Muscle of leg (tissue), 9 donors: ENCODE data around the gene ARHGAP45. TPM values are rescaled to one million over a fixed set of nuclear protein-coding genes. Genes with fewer than 3 reads are reported as not detected.

Experiments
- polyA plus RNA-seq, 8 donors: library from polyadenylated mRNA; unstranded; fragments of 120-200 nt; gene quantifications; one replicate each; pipeline versions ENCODE4 v1.2.1 to v1.2.3, GENCODE V29; 2013; ENCODE audit warnings: inconsistent platforms in 1 of 8, low replicate concordance in 1 of 8; ENCODE audit not compliant: insufficient read length in 8 of 8, insufficient read depth in 1 of 8
- total RNA-seq: library from RNA; stranded (reverse); fragments of 120-200 nt; gene quantifications from one replicate; pipeline ENCODE4 v1.2.4, GENCODE V29; 2013

ARHGAP45 gene
- total and polyA plus RNA-seq, 9 donors: 5.0 to 13.1 (median 11.1) TPM

Other genes starting within 250 kb of the ARHGAP45 start
- gene PLPPR3, start 245.2 kb upstream of the ARHGAP45 start, total RNA-seq: 0.35 TPM
- under 1 TPM; 0.13 to 0.90 (median 0.54) TPM for gene PLPPR3, start 245.2 kb upstream of the ARHGAP45 start, polyA plus RNA-seq
- 0.18 TPM for gene AZU1, start 239.3 kb upstream of the ARHGAP45 start, total RNA-seq
- 1 to 10 TPM; 1.2 to 6.5 (median 2.3) TPM for gene AZU1, start 239.3 kb upstream of the ARHGAP45 start, polyA plus RNA-seq
- 0.44 TPM for gene PRTN3, start 226.2 kb upstream of the ARHGAP45 start, total RNA-seq
- gene PRTN3, start 226.2 kb upstream of the ARHGAP45 start, polyA plus RNA-seq: 10 to 100 TPM in 1 of 8 donors, 1 to 10 TPM in 7; 1.5 to 11.6 (median 3.9) TPM
- gene ELANE, start 214.9 kb upstream of the ARHGAP45 start, total RNA-seq: 0.22 TPM
- 1 to 10 TPM in 2 of 8 donors, under 1 TPM in 6; 0.36 to 4.4 (median 0.67) TPM for gene ELANE, start 214.9 kb upstream of the ARHGAP45 start, polyA plus RNA-seq
- 8.7 TPM for gene CFD, start 207.5 kb upstream of the ARHGAP45 start, total RNA-seq
- gene CFD, start 207.5 kb upstream of the ARHGAP45 start, polyA plus RNA-seq: 1 to 10 TPM; 1.1 to 3.2 (median 1.9) TPM
- gene MED16, start 174.0 kb upstream of the ARHGAP45 start, total RNA-seq: 11.6 TPM
- 10 to 100 TPM; 31.9 to 48.1 (median 38.4) TPM for gene MED16, start 174.0 kb upstream of the ARHGAP45 start, polyA plus RNA-seq
- not detected for gene RNU6-9, start 173.7 kb upstream of the ARHGAP45 start, total RNA-seq
- not detected for gene RNU6-9, start 173.7 kb upstream of the ARHGAP45 start, polyA plus RNA-seq
- gene R3HDM4, start 153.9 kb upstream of the ARHGAP45 start, total RNA-seq: 13.1 TPM
- 10 to 100 TPM; 30.4 to 38.6 (median 34.7) TPM for gene R3HDM4, start 153.9 kb upstream of the ARHGAP45 start, polyA plus RNA-seq
- gene KISS1R, start 149.8 kb upstream of the ARHGAP45 start, total RNA-seq: not detected
- not detected for gene KISS1R, start 149.8 kb upstream of the ARHGAP45 start, polyA plus RNA-seq
- gene ARID3A, start 141.1 kb upstream of the ARHGAP45 start, total RNA-seq: 9.7 TPM
- 10 to 100 TPM in 7 of 8 donors, 1 to 10 TPM in 1; 9.4 to 19.1 (median 16.7) TPM for gene ARID3A, start 141.1 kb upstream of the ARHGAP45 start, polyA plus RNA-seq
- 24.6 TPM for gene WDR18, start 82.8 kb upstream of the ARHGAP45 start, total RNA-seq
- gene WDR18, start 82.8 kb upstream of the ARHGAP45 start, polyA plus RNA-seq: 10 to 100 TPM; 25.9 to 46.9 (median 32.8) TPM
- not detected for gene GRIN3B, start 66.7 kb upstream of the ARHGAP45 start, total RNA-seq
- under 1 TPM; 0.11 to 0.58 (median 0.30) TPM for gene GRIN3B, start 66.7 kb upstream of the ARHGAP45 start, polyA plus RNA-seq
- gene TMEM259, start 46.0 kb upstream of the ARHGAP45 start, total RNA-seq: 60.5 TPM
- gene TMEM259, start 46.0 kb upstream of the ARHGAP45 start, polyA plus RNA-seq: 100 to 1,000 TPM in 3 of 8 donors, 10 to 100 TPM in 5; 73.8 to 115 (median 87.3) TPM
- not detected for gene RNU6-2, start 45.6 kb upstream of the ARHGAP45 start, total RNA-seq
- not detected for gene RNU6-2, start 45.6 kb upstream of the ARHGAP45 start, polyA plus RNA-seq
- gene CNN2, start 40.6 kb upstream of the ARHGAP45 start, total RNA-seq: 31.3 TPM
- 10 to 100 TPM; 51.3 to 64.9 (median 54.3) TPM for gene CNN2, start 40.6 kb upstream of the ARHGAP45 start, polyA plus RNA-seq
- 8.9 TPM for gene ABCA7, start 27.1 kb upstream of the ARHGAP45 start, total RNA-seq
- 10 to 100 TPM in 7 of 8 donors, 1 to 10 TPM in 1; 7.9 to 23.0 (median 15.6) TPM for gene ABCA7, start 27.1 kb upstream of the ARHGAP45 start, polyA plus RNA-seq
- 69.6 TPM for gene POLR2E, start 28.2 kb downstream of the ARHGAP45 start, total RNA-seq
- gene POLR2E, start 28.2 kb downstream of the ARHGAP45 start, polyA plus RNA-seq: 100 to 1,000 TPM; 117 to 149 (median 133) TPM
- gene GPX4, start 36.8 kb downstream of the ARHGAP45 start, total RNA-seq: 145 TPM
- 100 to 1,000 TPM; 156 to 203 (median 163) TPM for gene GPX4, start 36.8 kb downstream of the ARHGAP45 start, polyA plus RNA-seq
- 7.4 TPM for gene SBNO2, start 107.1 kb downstream of the ARHGAP45 start, total RNA-seq
- 10 to 100 TPM in 6 of 8 donors, 1 to 10 TPM in 2; 8.8 to 16.7 (median 12.4) TPM for gene SBNO2, start 107.1 kb downstream of the ARHGAP45 start, polyA plus RNA-seq
- 46.9 TPM for gene STK11, start 138.6 kb downstream of the ARHGAP45 start, total RNA-seq
- 10 to 100 TPM; 45.3 to 59.1 (median 56.8) TPM for gene STK11, start 138.6 kb downstream of the ARHGAP45 start, polyA plus RNA-seq
- 0.84 TPM for gene CBARP, start 170.8 kb downstream of the ARHGAP45 start, total RNA-seq
- 1 to 10 TPM; 1.1 to 2.9 (median 1.9) TPM for gene CBARP, start 170.8 kb downstream of the ARHGAP45 start, polyA plus RNA-seq
- 99.2 TPM for gene ATP5F1D, start 174.6 kb downstream of the ARHGAP45 start, total RNA-seq
- gene ATP5F1D, start 174.6 kb downstream of the ARHGAP45 start, polyA plus RNA-seq: 100 to 1,000 TPM; 134 to 211 (median 166) TPM
- 9.2 TPM for gene MIDN, start 181.4 kb downstream of the ARHGAP45 start, total RNA-seq
- gene MIDN, start 181.4 kb downstream of the ARHGAP45 start, polyA plus RNA-seq: 10 to 100 TPM; 27.8 to 54.7 (median 41.0) TPM
- gene CIRBP, start 202.2 kb downstream of the ARHGAP45 start, total RNA-seq: 402 TPM
- 100 to 1,000 TPM; 505 to 613 (median 556) TPM for gene CIRBP, start 202.2 kb downstream of the ARHGAP45 start, polyA plus RNA-seq
- 14.0 TPM for gene FAM174C, start 208.4 kb downstream of the ARHGAP45 start, total RNA-seq
- 10 to 100 TPM; 11.6 to 17.8 (median 15.1) TPM for gene FAM174C, start 208.4 kb downstream of the ARHGAP45 start, polyA plus RNA-seq
- 1.1 TPM for gene EFNA2, start 218.7 kb downstream of the ARHGAP45 start, total RNA-seq
- gene EFNA2, start 218.7 kb downstream of the ARHGAP45 start, polyA plus RNA-seq: 1 to 10 TPM in 7 of 8 donors, under 1 TPM in 1; 0.42 to 4.5 (median 2.5) TPM